ENCODE results near the gene LMO2. TPM values are rescaled to one million over a fixed set of nuclear protein-coding genes. Genes with fewer than 3 reads are reported as not detected.
"Not testable (repeated sequence)": the region's sequence is repeated elsewhere in the genome, so short reads cannot be mapped to it uniquely, and the experiment has no call there.

The LMO2 gene
- total RNA-seq, 1 donor: 28.4 TPM

DNA sequence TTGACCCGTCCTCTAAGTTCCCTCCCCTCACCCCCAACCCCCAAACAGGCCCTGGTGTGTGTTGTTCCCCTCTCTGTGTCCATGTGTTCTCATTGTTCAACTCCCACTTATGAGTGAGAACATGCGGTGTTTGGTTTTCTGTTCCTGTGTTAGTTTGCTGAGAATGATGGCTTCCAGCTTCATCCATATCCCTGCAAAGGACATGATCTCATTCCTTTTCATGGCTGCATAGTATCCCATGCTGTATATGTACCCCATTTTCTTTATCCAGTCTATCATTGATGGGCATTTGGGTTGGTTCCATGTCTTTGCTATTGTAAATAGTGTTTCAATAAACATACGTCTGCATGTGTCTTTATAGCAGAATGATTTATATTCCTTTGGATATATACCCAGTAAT lies 53.6 kb downstream of the LMO2 start:
- peaks cover 12% of the 10 kb centered on the region for H3K27me3 ChIP-seq (ENCODE audit: insufficient read depth, low read length)
- H3K4me1 ChIP-seq (ENCODE audit: insufficient read depth, low read length); H3K4me3 ChIP-seq (ENCODE audit: low read length); H3K9me3 ChIP-seq (ENCODE audit: low read depth, low read length): not testable (repeated sequence)

DNA sequence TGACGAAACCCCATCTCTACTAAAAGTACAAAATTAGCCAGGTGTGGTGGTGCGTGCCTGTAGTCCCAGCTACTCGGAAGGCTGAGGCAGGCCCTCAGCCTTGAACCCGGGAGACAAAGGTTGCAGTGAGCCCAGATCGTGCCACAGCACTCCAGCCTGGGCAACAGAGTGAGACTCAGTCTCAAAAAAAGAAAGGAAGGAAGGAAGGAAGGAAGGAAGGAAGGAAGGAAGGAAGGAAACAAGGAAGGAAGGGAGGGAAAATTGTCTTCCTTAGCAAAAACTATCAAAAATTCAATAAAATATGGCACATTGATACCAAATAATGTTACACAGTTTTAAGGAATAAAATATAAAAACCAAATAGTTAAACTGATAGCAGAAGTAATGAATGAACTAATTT lies 54.5 kb downstream of the LMO2 start:
- not testable (repeated sequence) for H3K9me3 ChIP-seq (ENCODE audit: low read depth, low read length); H3K4me3 ChIP-seq (ENCODE audit: low read length); H3K4me1 ChIP-seq (ENCODE audit: insufficient read depth, low read length)
- H3K27me3 ChIP-seq (ENCODE audit: insufficient read depth, low read length): peaks cover 12% of the 10 kb centered on the region

DNA sequence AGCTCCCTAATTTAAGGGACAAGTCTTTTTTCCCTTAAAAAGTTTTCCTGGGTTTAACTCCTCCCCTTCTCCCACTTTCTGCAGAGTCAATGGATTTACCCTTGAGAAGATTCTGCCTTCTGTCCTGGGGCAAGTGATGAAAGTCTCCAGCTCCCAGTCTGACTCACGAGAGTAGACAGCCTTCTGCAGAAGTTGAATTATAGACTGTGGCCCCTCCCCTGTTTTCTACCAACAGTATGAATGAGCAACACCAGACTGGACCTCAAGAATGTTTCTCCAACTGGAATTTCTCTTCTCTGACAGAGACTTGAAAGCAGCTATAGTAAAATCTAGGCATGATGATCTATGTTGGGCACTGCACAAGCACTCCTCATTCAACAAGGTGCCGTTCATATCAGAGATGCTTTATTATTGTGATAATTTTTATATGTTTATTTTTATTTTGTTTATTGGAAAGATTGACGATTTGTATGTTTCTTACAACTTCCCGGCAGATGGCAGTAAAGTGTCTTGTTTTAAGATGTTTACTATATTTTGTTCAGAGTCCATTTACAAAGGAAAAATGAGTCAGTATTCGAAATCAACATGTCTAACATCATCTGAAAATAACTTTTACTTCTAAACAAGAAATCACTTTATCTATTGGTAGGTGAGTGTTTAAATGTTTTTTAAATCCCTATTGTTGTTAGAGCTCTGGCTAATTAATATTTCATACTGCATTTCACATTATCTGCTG lies 56.6 kb downstream of the LMO2 start:
- Histone ChIP-seq H3K4me3 (ENCODE audit: low read length) (no peak overlapping the region), H3K9me3 (ENCODE audit: low read depth, low read length) (no peaks in the 10 kb centered on the region), H3K27me3 (ENCODE audit: insufficient read depth, low read length) (peaks cover 4% of the 10 kb centered on the region), H3K4me1 (ENCODE audit: insufficient read depth, low read length) (no peaks in the 10 kb centered on the region)

DNA sequence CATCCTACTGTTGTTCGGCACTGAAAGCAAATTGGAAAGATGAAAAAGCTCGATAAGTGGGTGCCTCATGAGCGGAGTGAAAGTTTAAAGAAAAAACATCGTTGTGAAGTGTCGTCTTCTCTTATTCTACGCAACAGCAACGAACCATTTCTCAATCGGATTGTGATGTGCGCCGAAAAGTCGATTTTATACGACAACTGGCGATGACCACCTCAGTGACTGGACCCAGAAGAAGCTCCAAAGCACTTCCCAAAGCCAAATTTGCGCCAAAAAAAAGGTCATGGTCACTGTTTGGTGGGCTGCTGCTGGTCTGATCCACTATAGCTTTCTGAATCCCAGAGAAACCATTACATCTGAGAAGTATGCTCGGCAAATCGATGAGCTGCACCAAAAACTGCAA lies 59.2 kb downstream of the LMO2 start:
- H3K9me3 ChIP-seq (ENCODE audit: low read depth, low read length): no peaks in the 10 kb centered on the region
- no peak overlapping the region for H3K4me3 ChIP-seq (ENCODE audit: low read length)
- peaks cover 11% of the 10 kb centered on the region for H3K4me1 ChIP-seq (ENCODE audit: insufficient read depth, low read length)
- H3K27me3 ChIP-seq (ENCODE audit: insufficient read depth, low read length): peaks cover 29% of the 10 kb centered on the region

DNA sequence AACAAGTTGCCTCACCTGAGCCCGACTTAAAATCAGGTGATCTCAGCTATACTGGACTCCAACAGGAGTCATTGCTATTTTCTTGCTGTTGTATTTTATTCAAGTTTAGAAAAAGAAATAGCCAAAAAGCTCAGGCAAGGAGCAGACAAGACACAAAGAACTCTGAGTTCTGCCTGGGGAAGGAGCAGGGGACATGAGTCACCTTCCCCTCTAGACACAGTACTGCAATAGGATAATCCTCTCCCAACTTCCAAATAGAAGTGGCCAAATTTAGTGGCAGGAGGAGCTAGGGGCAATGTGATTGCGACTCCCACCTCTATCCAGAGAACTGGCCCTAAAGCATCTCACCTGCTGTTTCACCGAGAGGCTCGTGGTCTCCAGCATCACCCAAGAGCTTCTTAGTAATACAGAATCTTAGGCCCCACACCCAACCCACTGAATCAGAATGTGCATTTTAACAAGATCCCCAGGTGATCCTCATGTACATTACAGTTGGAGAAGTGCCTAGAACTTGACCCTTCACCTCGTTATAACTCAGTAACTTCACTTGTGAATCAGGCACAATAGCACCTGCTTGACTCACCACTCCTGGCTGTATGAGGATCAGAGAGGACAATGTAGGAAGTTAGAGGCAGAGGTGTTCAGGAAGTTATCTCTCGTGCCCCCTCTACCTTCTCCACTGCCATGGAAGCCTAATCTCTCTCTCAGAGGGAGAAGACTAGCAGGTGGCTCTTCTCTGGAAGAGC lies 60.8 kb downstream of the LMO2 start:
- no peaks in the 10 kb centered on the region for H3K9me3 ChIP-seq (ENCODE audit: low read depth, low read length)
- H3K4me1 ChIP-seq (ENCODE audit: insufficient read depth, low read length): peaks cover 11% of the 10 kb centered on the region
- H3K4me3 ChIP-seq (ENCODE audit: low read length): no peak overlapping the region
- peaks cover 39% of the 10 kb centered on the region for H3K27me3 ChIP-seq (ENCODE audit: insufficient read depth, low read length)

DNA sequence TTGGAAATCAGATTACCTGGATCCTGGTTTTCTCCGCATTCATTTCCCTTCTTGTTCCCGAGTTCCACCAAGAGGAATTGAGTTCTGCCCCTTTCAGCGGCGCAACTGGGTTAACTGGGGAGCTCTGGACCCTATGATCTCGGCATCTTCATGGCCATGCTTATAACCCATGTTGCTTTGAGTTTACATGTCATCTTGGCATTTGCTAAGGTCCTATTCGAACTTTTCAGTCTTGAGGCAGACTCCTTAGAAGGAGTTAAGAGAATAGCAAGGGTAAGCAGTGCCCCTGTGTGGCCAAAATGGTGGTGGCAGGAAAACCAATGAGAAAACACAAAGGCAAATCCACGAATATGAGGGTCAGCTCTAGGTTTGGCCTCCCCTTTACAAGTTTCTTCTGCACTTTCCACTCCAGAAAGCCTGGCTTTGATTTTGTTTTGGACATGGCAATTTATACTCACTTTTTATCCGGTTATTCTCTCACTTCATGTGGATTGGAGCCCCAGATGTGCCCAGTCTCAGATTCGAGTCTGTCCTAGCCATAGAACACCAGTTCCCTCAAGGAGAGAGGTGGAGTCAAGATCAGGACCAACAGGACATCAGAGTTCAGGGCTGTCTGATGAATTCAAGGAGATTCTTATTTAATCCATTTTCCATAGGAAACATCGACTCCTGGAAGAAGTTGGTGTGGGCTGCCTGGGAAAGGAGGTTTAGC lies 62.3 kb downstream of the LMO2 start:
- Histone ChIP-seq H3K4me1 (ENCODE audit: insufficient read depth, low read length) (peaks cover 11% of the 10 kb centered on the region), H3K27me3 (ENCODE audit: insufficient read depth, low read length) (peaks cover 48% of the 10 kb centered on the region), H3K4me3 (ENCODE audit: low read length) (no peak overlapping the region), H3K9me3 (ENCODE audit: low read depth, low read length) (no peaks in the 10 kb centered on the region)

DNA sequence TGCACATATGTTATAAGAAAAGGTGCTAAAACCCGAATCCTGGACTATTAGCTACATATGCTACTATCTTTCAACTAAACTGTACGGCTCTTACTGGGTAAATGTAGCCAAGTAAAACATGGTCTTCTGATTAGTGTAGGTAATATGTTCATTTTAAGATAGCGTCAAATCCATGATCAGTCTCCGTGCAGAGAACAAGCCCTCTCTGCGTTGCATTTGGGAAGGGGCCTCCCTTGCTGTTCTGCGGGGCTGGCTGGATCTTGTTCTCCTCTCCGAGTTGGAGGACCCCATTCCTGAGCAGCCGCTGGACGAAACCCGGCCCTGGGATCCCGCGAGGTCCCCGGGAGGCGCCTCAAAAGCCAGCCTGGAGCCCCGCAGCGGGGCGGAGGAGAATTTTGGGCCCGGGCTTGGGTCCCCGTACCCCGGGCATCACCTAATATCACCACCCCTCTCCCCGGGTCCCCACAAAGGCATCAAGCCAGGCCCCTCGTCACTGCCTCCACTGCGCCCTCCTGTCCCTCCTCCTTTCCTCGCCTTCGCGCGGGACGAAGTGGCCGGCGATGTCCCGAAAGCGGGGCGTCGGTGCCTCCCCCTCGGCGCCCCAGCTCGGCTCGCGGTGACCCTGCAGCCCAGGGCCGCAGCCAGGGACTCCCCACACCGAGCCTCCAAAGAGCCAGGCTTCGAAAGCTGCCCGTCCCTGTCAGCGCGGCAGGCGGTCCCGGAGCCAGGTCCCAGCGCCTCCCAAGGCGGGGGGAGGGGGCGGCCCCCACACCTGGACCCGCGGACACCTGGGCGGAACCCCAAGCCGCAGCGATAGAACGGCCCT lies 63.1 kb downstream of the LMO2 start:
- H3K9me3 ChIP-seq (ENCODE audit: low read depth, low read length): no peaks in the 10 kb centered on the region
- H3K4me1 ChIP-seq (ENCODE audit: insufficient read depth, low read length): peaks cover 11% of the 10 kb centered on the region
- peaks cover 55% of the 10 kb centered on the region for H3K27me3 ChIP-seq (ENCODE audit: insufficient read depth, low read length)
- no peak overlapping the region for H3K4me3 ChIP-seq (ENCODE audit: low read length)

DNA sequence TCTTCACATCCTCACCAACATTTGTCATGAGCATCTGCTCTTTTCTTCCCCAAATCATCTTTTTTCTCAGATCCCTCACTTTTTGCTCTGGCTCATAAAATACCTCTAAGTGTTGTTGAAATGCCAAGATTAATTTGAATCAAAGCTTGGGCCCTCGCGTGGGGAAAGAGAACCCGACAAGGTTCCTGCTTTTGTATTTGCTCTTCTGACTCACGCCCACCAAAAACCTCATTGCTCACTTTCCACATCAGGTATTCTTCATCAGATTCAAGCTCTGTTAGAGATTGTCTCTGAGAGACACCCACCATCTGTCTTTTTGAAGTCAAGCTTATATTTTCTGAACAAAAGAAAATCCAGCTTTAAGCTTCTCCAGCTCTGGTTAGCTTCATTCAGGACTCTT lies 64.7 kb downstream of the LMO2 start:
- no peaks in the 10 kb centered on the region for H3K9me3 ChIP-seq (ENCODE audit: low read depth, low read length)
- peaks cover 11% of the 10 kb centered on the region for H3K4me1 ChIP-seq (ENCODE audit: insufficient read depth, low read length)
- no peak overlapping the region for H3K4me3 ChIP-seq (ENCODE audit: low read length)
- peaks cover 64% of the 10 kb centered on the region for H3K27me3 ChIP-seq (ENCODE audit: insufficient read depth, low read length)

DNA sequence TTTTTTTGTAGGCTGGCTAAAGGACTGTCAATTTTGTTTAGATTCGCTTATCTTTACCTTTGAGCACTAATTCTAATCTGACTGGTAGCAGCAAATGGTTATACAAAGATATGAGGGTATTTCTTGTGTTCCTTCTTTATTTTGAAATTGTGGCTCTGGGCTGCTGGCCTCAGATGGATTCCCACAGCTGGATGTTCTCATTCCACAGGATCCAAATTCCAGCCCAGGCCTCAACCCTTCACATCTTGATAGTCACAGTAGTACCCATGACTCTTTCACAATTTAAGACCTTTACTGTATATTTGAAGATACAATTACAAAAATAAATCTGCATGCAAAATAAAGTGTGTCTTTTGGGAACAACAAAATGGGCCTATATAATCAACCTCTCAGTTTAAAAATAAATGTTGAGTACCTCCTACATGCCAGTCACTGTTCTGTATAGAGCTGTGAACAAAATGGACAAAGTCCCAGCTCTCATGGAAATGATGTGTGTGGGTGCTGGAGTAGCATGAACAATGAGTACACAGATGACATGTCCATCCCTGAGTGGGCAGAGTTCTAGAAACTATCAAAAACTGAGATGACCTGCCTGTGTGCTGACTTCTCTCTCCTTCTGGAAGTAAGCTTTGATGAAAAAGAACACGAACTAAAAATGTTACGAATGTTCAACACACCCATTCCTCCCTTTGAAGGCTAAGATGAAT lies 65.9 kb downstream of the LMO2 start:
- Histone ChIP-seq H3K4me1 (ENCODE audit: insufficient read depth, low read length) (peaks cover 11% of the 10 kb centered on the region), H3K4me3 (ENCODE audit: low read length) (no peak overlapping the region), H3K27me3 (ENCODE audit: insufficient read depth, low read length) (peaks cover 67% of the 10 kb centered on the region), H3K9me3 (ENCODE audit: low read depth, low read length) (no peaks in the 10 kb centered on the region)

DNA sequence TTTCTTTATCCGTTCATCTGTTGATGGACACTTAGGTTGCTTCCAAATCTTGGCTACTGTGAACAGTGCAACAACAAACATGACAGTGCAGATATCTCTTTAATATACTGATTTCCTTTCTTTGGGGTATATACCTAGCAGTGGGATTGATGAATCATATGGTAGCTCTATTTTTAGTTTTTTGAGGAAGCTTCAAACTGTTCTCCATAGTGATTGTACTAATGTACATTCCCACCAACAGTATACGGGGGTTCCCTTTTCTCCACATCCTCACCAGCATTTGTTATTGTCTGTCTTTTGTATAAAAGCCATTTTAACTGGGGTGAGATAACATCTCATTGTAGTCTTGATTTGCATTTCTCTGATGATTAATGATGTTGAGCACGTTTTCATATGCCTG lies 68.9 kb downstream of the LMO2 start:
- not testable (repeated sequence) for H3K9me3 ChIP-seq (ENCODE audit: low read depth, low read length); H3K4me1 ChIP-seq (ENCODE audit: insufficient read depth, low read length); H3K4me3 ChIP-seq (ENCODE audit: low read length)
- H3K27me3 ChIP-seq (ENCODE audit: insufficient read depth, low read length): peaks cover 45% of the 10 kb centered on the region

DNA sequence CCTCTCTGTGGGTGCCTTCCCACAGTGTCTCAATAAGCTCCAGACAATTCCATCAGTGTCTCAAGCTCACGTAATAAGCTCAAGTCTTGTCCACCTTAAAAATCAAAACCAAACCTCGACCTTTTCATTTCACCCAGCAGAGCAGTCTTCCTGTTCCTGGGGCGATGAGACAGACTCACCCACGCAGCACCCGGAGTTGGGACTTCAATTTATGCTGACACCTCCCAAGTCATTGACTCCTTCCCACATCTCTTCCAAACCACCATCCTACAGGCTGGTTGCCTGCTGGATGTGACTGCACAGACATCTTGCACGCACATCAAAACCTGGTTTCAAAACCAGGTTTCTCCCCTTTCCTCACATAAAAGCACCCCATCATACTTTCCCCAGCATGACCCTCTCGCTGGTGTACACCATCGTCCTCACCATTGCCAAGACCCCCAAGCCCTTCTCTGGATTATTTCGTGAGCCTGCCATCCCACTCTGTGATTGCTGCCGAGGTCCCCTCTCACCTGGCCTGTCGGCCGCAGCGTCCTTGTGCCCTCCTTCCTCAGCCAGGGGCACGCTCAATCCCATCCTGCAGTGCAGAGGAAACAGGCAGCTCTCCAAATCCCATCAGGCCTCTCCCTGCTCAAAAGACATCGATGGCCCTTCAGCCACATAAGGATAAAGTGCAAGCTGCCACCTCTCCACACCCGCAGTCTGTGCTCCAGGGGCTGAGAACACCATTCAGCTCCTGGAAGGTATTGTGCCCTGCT lies 72.4 kb downstream of the LMO2 start:
- no peaks in the 10 kb centered on the region for H3K9me3 ChIP-seq (ENCODE audit: low read depth, low read length)
- H3K4me3 ChIP-seq (ENCODE audit: low read length): no peak overlapping the region
- peaks cover 17% of the 10 kb centered on the region for H3K27me3 ChIP-seq (ENCODE audit: insufficient read depth, low read length)
- no peaks in the 10 kb centered on the region for H3K4me1 ChIP-seq (ENCODE audit: insufficient read depth, low read length)

All from mononuclear cell (primary cell).